Immature natural killer cell (primary cell): ENCODE measurements around the gene TBXA2R. TPM values are rescaled to one million over a fixed set of nuclear protein-coding genes. Genes with fewer than 3 reads are reported as not detected.

Experiments used
- DNase-seq, 3 donors: peaks; one replicate each; pipeline ENCODE4 v3.0.0; 2022; ENCODE audit warnings: mixed read lengths in 1 of 3
- H3K27ac Mint-ChIP-seq, 6 donors: one replicate each; pipeline ENCODE4 v1.8.0; 2020; ENCODE audit warnings: mixed read lengths in 6 of 6, mild to moderate bottlenecking in 5 of 6, inconsistent platforms in 4 of 6, moderate library complexity in 3 of 6
- H3K27me3 Mint-ChIP-seq, 3 donors: one replicate each; pipeline ENCODE4 v1.8.0; 2020 to 2021; ENCODE audit warnings: low read depth in 3 of 3, mild to moderate bottlenecking in 3 of 3, mixed read lengths in 3 of 3, moderate library complexity in 3 of 3, inconsistent platforms in 1 of 3
- H3K36me3 Mint-ChIP-seq, 3 donors: one replicate each; pipeline ENCODE4 v1.8.0; 2020; ENCODE audit warnings: mixed read lengths in 3 of 3, inconsistent platforms in 2 of 3, mild to moderate bottlenecking in 2 of 3
- H3K4me1 Mint-ChIP-seq, 2 donors: one replicate each; pipeline ENCODE4 v1.8.0; 2020; ENCODE audit warnings: inconsistent platforms in 2 of 2, mild to moderate bottlenecking in 2 of 2, mixed read lengths in 2 of 2, moderate library complexity in 1 of 2
- H3K4me3 Mint-ChIP-seq, 5 donors: one replicate each; pipeline ENCODE4 v1.8.0; 2020; ENCODE audit warnings: mild to moderate bottlenecking in 5 of 5, mixed read lengths in 5 of 5, inconsistent platforms in 3 of 5, moderate library complexity in 3 of 5
- H3K9me3 Mint-ChIP-seq, 6 donors: one replicate each; pipeline ENCODE4 v1.8.0; 2020; ENCODE audit warnings: mild to moderate bottlenecking in 6 of 6, mixed read lengths in 6 of 6, inconsistent platforms in 4 of 6, moderate library complexity in 3 of 6
- polyA plus RNA-seq, 3 donors: library from polyadenylated mRNA; unstranded; fragments of 300-500 nt; fragmentation: Illumina TruSeq; gene quantifications; one replicate each; pipeline ENCODE4 v1.2.3, GENCODE V29; 2021

The TBXA2R gene
- polyA plus RNA-seq, 3 donors from 2014 or later, result 3.1 to 9.5 (median 3.1) TPM

DNA sequence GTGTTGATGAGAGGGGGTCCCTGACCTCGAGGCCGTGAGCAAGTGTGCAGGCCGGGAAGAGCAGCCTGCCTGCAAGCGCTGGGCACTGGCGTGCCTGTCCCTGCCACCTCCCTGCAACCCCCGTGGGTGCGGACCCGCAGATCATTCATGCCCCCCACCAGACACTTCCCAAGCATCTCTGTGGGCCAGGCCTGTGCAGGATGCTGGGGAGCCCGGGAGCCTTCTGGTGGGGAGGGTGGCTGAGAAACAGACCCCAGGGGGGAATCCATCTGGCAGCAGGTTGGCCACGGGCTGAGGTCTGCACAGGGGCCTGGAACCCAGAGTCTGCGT, 38.4 kb upstream of the TBXA2R start:
- no peaks in the 10 kb centered on the region for H3K9me3 Mint-ChIP-seq

DNA sequence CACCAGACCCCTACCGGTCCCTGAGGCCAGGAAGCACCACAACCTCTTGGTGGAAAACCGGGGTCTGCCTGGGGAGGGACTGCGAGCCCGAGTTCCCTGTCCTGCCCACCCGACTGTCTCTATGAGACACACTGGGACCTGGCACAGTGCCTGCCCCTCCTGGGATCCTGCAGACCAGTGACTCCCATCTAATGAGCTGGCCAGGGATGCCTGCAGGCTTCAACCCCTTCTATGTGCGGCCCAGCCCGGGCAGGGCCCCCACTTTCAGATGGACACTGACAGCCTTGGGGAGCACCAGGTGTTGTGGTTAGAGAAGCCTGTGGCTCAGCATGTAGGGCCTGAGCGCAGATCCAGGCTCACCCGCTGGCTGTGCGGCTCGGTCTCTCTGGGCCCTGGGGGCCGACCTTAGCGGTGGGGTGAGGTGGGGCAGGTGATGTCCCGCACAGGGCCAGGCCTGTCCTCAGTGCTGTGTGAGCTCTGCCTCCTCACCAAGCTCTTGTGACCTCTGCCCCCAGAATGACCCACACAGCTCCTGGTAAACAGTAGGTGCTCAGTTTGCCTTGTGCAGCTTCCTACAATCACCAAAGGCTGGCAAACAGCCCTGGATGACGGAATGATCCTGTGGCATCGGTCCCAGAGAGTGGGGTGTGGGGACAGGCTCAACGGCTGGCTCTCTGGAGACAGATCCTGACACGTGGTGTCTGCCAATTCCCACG, 37.8 kb upstream of the TBXA2R start:
- Mint-ChIP-seq H3K27ac (no peak overlapping the region), H3K36me3 (peaks cover 0 to 5% (median 0%) of the 10 kb centered on the region in 3 donors), H3K4me3 (no peak overlapping the region), H3K27me3 (no peaks in the 10 kb centered on the region), H3K9me3 (no peaks in the 10 kb centered on the region), H3K4me1 (no peaks in the 10 kb centered on the region)
- DNase-seq, result no peak

More for the DNA sequence above, 38.4 kb upstream of the TBXA2R start:
- Mint-ChIP-seq H3K27me3 (no peaks in the 10 kb centered on the region), H3K4me3 (no peak overlapping the region), H3K27ac (no peak overlapping the region), H3K36me3 (peaks cover 0 to under 1% (median 0%) of the 10 kb centered on the region in 3 donors), H3K4me1 (no peaks in the 10 kb centered on the region)
- DNase-seq, result no peak

DNA sequence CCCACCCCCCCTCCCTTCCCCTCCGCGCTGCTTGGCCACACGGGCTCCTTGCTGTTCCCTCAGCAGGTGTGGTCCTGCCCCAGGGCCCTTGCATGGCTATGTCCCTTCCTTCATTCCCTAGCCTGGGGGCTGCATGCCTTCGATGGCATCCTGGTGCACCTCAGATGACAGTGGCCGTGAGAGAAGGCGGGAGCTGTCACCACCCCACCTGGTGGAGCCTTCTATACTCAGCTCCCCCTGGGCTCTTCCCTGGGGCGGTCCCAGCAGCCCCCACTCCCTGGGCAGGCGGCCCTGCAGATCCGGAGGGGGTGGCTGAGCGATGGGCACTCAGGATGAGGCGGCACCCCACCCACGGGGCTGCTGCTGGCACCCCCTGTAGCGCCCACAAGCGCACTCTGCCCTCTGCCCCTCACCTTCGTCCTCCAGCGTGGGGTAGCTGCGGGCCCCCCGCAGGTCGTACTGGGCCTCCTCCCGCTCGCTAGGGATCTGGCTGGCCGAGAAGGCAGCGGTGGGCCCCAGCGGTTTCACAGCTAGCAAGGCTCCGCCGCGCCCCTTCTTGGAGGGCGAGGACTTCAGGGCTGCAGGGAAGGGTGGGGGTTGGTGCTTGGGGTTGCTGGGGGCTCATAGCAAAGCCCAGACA, 37.1 kb upstream of the TBXA2R start:
- H3K27ac Mint-ChIP-seq, result no peak overlapping the region
- no peak for DNase-seq
- no peaks in the 10 kb centered on the region for H3K4me1 Mint-ChIP-seq
- no peaks in the 10 kb centered on the region for H3K9me3 Mint-ChIP-seq
- H3K27me3 Mint-ChIP-seq, result no peaks in the 10 kb centered on the region
- H3K4me3 Mint-ChIP-seq, result no peak overlapping the region
- peaks cover 0 to 5% (median 0%) of the 10 kb centered on the region in 3 donors for H3K36me3 Mint-ChIP-seq

DNA sequence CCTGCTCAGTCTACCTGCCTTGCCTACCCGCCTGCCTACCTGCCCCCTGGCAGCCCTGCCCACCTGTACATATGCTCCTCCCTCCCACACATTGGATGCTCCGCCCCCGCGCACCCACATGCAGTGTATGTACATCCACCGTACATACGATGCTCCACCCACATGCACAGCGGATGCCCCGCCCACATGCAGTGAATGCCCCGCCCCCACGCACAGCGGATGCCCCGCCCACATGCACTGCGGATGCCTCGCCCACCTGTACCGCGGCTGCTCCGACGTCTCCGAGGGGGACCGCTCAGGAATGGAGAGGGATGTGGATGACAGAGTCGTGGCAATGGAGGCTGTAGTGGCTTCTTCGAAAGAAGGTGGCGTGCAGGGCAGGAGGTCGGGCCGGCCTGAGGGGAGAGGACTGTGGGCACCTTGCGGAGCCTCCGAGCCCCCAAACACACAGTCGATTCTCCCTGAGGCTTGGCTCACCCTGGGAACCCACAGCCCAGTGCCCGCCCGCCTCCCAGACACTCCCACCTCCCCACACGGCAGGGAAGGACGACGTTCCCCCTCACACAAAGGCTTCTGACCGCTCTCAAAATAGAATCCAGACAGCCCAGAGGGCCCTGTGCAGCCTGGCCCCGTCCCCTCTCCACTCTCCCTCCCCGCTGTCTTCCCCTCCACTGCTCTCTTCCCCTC, 36.5 kb upstream of the TBXA2R start:
- H3K4me1 Mint-ChIP-seq, result no peaks in the 10 kb centered on the region
- no peak overlapping the region for H3K4me3 Mint-ChIP-seq
- peaks cover 0 to 5% (median 0%) of the 10 kb centered on the region in 3 donors for H3K36me3 Mint-ChIP-seq
- no peaks in the 10 kb centered on the region for H3K9me3 Mint-ChIP-seq
- no peak overlapping the region for H3K27ac Mint-ChIP-seq
- no peak for DNase-seq
- no peaks in the 10 kb centered on the region for H3K27me3 Mint-ChIP-seq

DNA sequence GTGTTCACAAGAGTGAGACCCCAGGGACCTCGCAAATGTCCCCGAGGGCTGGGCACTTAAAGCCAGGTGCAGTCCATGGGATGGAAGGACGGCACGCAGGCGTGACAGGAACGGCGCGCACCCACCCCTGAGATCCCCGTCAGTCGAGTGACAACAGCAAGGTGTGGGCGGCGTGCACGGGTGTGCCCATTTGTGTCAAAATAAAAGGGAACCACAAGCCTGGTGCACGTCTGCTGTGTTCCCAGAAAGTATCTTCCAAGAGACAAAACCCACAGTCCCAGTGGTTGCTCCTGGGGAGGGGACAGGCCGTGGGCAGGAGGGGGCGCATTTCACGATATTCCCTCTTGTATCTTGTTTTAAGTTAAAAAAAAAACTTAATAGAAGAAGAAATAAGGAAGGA, 35.6 kb upstream of the TBXA2R start:
- no peaks in the 10 kb centered on the region for H3K9me3 Mint-ChIP-seq
- H3K27ac Mint-ChIP-seq, result no peak overlapping the region
- H3K4me3 Mint-ChIP-seq, result no peak overlapping the region
- peaks cover 0 to 5% (median 0%) of the 10 kb centered on the region in 3 donors for H3K36me3 Mint-ChIP-seq
- no peak for DNase-seq
- no peaks in the 10 kb centered on the region for H3K27me3 Mint-ChIP-seq
- no peaks in the 10 kb centered on the region for H3K4me1 Mint-ChIP-seq

DNA sequence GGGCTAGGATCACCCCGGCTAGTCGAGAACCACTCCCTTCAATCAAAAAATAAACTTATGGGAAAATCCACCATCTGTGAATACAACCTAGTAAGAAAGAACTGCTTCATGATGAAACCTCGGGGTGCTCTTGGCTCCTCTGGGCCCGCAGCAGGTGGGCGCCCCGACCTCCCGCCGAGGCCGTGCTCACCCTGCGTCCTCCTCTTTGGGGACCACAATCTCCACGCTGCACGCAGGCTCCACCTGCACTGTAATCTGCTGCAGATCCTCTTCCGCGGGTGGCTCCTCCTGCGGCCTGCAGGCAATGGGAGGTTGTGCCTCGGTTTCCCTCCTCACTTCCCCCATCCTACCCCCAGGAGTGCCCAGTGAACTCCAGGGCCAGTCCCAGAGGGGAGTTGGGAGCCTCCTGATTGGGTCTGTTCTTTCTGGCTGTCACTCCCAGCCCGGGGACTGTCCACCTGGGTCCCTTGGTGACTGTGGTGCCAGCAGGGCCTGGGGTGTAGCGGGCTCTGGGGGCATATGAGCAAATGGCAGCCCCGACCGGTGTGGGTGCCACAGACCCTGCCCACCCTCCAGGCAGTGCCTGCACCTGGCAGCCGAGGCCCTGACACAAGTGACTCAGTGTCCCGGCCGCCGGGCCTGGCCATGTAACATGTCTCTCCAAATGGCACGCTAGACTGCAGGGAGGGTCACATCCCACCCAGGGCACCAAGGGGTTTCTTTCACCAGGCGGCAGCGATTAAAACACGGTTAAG, 35.0 kb upstream of the TBXA2R start:
- Mint-ChIP-seq H3K27ac (no peak overlapping the region), H3K4me1 (no peaks in the 10 kb centered on the region), H3K4me3 (no peak overlapping the region), H3K36me3 (peaks cover 0 to 5% (median 0%) of the 10 kb centered on the region in 3 donors), H3K27me3 (no peaks in the 10 kb centered on the region), H3K9me3 (no peaks in the 10 kb centered on the region)
- no peak for DNase-seq

DNA sequence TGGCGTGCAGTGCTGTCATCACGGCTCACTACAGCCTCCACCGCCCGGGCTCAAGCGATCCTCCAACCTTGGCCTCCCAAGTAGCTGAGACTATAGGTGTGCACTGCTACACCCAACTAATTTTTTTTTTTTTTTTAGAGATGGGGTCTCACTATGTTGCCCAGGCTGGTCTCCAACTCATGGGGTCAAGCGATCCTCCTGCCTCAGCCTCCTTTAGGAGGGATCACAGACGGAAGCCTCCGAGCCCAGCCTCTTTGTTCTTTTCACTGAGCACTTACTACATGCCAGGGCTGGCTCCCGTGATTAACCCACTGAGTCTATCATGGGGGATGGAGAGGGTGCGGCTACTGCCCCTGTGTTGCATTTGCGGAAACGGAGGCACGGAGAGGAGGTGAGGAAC, 32.8 kb upstream of the TBXA2R start:
- Mint-ChIP-seq H3K4me3 (no peak overlapping the region), H3K36me3 (peaks cover 0 to 5% (median 0%) of the 10 kb centered on the region in 3 donors), H3K9me3 (no peaks in the 10 kb centered on the region), H3K27me3 (no peaks in the 10 kb centered on the region), H3K4me1 (no peaks in the 10 kb centered on the region), H3K27ac (no peak overlapping the region)
- no peak for DNase-seq

DNA sequence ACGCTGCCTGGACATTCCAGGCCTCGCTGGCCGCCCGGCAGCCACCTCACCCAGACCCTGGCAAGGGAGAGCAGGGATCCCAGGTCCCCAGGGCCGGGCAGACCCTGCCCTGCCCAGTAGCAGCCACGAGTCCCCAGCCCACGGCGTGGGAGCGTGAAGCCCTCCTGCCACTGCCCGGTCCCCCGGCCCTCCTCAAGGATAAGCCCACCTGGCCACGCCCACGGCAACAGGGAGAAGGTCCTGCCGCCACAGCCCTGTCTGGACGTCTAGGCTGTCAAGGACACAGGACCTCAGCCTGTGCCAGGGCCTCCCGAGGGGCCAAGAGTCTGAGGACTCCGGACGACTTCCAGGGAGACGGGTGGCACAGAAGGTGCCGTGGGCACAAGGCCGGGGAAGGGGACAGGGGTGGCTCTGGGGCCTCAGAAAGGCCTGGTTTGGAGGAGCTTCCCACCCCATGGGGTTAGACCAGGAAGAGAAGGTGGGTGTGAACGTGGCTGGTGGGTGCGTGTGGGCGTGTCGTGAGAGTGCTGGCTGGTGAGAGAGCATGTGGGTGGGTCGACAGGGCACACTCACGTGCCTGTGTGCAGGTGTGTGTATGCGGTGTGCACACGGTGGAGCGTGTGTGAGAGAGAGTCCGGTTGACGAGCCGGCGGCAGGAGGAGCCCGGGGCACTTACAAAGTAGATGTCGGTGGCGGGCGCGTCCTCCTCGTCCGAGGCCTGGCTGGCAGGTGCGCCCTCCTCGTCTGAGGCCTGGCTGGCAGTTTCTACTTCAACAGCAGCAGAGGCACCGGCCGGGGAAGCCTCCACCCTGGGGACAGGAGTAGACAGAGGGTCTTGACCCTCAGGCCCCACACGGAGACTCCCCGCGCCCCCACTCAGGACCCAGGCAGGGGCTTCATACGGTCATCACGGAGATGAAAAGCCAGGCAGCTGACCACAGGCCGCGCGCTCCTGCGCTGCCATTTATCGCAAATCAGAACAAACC, 31.8 kb upstream of the TBXA2R start:
- H3K27me3 Mint-ChIP-seq, result no peaks in the 10 kb centered on the region
- no peak overlapping the region for H3K4me3 Mint-ChIP-seq
- no peaks in the 10 kb centered on the region for H3K4me1 Mint-ChIP-seq
- peaks cover 0 to 5% (median 0%) of the 10 kb centered on the region in 3 donors for H3K36me3 Mint-ChIP-seq
- DNase-seq, result no peak
- H3K27ac Mint-ChIP-seq, result peak overlapping the region in 1 of 6 donors; percentile 49
- no peaks in the 10 kb centered on the region for H3K9me3 Mint-ChIP-seq

DNA sequence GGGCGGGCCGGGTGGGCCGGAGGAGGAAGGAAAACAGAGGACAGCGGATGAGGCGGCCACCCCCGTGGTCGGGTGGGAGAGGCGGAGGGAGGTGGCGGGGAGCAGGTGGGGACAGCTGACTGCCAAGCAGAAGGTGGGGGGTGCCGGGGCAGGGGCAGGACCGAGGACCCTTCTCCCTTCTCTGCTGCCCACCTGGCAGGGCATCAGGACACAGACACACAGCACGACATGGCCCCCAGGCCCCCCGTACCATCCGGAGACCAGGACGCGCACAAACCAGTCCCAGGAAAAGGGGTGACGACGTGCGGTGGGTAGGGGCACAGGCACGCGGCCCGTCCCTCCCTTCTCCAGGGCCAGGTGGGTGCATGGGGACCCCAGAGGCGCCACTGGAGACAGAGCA, 30.9 kb upstream of the TBXA2R start:
- H3K4me1 Mint-ChIP-seq, result no peaks in the 10 kb centered on the region
- H3K9me3 Mint-ChIP-seq, result no peaks in the 10 kb centered on the region
- no peak overlapping the region for H3K27ac Mint-ChIP-seq
- H3K36me3 Mint-ChIP-seq, result peaks cover 0 to 5% (median 0%) of the 10 kb centered on the region in 3 donors
- H3K4me3 Mint-ChIP-seq, result no peak overlapping the region
- H3K27me3 Mint-ChIP-seq, result no peaks in the 10 kb centered on the region
- no peak for DNase-seq

DNA sequence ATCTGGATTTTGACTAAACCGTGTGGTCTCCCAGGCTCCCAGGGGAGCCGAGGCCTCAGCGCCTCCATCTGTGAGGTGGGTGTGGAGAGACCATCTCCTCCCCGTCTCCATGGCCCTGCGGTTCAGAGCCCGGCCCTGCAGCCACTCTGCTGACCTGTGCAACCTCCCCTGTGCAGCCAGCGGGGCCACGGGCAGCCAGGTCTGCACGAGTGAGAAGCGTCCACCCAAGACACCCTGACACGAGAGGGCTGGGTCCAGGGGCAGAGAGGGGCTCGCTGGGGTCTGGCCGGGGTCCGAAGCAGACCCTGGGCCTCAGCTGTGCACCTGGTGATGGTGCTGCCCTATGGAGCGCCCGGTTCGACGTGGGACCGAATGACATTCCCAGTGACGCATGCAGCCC, 30.3 kb upstream of the TBXA2R start:
- no peaks in the 10 kb centered on the region for H3K4me1 Mint-ChIP-seq
- H3K36me3 Mint-ChIP-seq, result peaks cover 0 to 5% (median 0%) of the 10 kb centered on the region in 3 donors
- no peak for DNase-seq
- no peak overlapping the region for H3K27ac Mint-ChIP-seq
- no peaks in the 10 kb centered on the region for H3K9me3 Mint-ChIP-seq
- H3K27me3 Mint-ChIP-seq, result no peaks in the 10 kb centered on the region
- H3K4me3 Mint-ChIP-seq, result no peak overlapping the region

DNA sequence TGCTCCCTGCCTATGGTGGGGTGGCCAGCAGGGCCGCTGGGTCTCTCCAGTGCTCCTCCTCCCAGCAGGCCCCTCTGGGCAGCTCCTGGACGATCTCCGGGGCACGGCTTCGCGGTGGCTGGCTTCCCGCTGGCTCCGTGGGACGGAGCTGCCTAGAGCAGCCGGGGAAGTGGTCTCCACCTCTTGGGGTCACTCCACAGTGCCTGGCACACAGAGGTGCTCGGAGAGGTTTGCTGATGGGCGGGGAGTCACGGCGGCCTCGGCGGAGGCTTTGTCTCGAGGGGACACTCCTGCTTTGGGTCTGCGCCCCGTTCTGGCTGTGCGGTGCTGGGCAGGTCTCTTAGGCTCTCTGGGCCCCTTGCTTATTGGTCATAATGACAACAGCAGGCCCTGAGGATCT, 29.8 kb upstream of the TBXA2R start:
- Mint-ChIP-seq H3K9me3 (no peaks in the 10 kb centered on the region), H3K4me3 (no peak overlapping the region), H3K27ac (no peak overlapping the region), H3K36me3 (peaks cover 0 to 5% (median 0%) of the 10 kb centered on the region in 3 donors), H3K4me1 (no peaks in the 10 kb centered on the region), H3K27me3 (no peaks in the 10 kb centered on the region)
- DNase-seq, result no peak

DNA sequence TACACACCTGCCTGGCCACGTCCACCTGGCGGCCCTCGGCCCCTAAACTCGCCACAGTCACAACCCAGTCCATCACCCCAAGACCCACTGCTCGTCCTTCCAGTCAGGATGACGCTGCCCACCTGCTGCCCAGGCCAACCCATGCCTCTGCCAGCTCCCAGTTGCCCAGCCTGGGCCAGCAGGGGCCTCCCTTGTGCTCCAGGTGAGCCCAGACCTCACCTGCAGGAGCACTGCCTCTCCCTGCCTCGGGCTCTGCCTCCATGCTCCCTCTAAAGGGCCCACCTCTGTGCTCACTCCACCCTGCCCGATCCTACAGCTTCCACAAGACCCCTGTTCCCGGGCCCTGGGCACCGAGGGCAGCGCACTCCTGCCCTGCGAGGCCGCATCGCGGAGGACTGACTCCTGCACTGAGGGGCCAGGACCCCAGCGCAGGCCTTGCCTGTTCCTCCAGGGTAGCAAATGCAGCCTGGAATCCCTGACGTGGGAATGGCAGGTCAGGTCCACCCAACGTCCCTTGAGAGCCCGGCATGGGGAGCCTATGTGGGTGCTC, 27.9 kb upstream of the TBXA2R start:
- peaks cover 0 to 6% of the 10 kb centered on the region in 2 donors for H3K4me1 Mint-ChIP-seq
- peaks cover 0 to 2% (median 0%) of the 10 kb centered on the region in 3 donors for H3K27me3 Mint-ChIP-seq
- no peaks in the 10 kb centered on the region for H3K9me3 Mint-ChIP-seq
- DNase-seq, result no peak
- no peak overlapping the region for H3K4me3 Mint-ChIP-seq
- H3K27ac Mint-ChIP-seq, result no peak overlapping the region
- peaks cover 0 to under 1% (median 0%) of the 10 kb centered on the region in 3 donors for H3K36me3 Mint-ChIP-seq

DNA sequence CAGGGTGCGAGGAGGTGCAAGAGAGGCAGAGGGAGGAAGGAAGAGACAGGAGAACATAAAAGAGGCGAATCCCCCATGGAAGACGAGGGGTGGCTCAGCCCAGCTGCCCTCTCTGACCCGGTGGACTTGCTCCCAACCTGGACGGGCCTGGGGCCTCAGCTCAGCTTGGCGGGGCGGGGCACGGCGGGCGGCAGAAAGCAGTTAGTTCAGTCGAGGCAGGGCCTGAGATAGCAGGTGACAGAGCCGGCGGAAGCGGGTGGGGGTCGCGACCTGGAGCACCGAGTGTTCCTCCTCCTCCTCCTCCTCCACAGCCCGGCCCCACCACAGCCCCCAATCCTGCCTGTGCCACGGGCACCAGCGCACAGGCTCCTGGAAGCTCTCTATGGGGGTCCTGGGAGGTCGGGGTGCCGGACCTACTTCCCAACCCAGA, 26.9 kb upstream of the TBXA2R start:
- H3K36me3 Mint-ChIP-seq, result no peaks in the 10 kb centered on the region
- H3K4me3 Mint-ChIP-seq, result no peak overlapping the region
- no peaks in the 10 kb centered on the region for H3K9me3 Mint-ChIP-seq
- no peak for DNase-seq
- H3K27me3 Mint-ChIP-seq, result peaks cover 0 to 2% (median 0%) of the 10 kb centered on the region in 3 donors
- H3K27ac Mint-ChIP-seq, result no peak overlapping the region
- H3K4me1 Mint-ChIP-seq, result peaks cover 0 to 6% of the 10 kb centered on the region in 2 donors
